HepG2 (cell line): ENCODE results near the gene EMP2. TPM values are rescaled to one million over a fixed set of nuclear protein-coding genes. Genes with fewer than 3 reads are reported as not detected.

Source experiments
- DBP ChIP-seq: sonication (generic); formaldehyde crosslinking; IDR thresholded peaks from 2 replicates; pipeline ENCODE4 v1.4.0; 2020; ENCODE audit warnings: missing genetic modification reagents; ENCODE audit errors: not compliant biosample characterization
- MXI1 ChIP-seq: IDR thresholded peaks from 3 replicates; pipeline ENCODE4 v1.6.1; 2012; ENCODE audit warnings: low read depth, low read length, inconsistent platforms, borderline replicate concordance
- PHB2 ChIP-seq: fragments of 450-650 bp; IDR thresholded peaks from 2 replicates; pipeline ENCODE4 v1.6.1; 2018; ENCODE audit not compliant: partially characterized antibody
- PITX1 ChIP-seq: sonication (generic); formaldehyde crosslinking; IDR thresholded peaks from 2 replicates; pipeline ENCODE4 v1.5.1; 2020; ENCODE audit warnings: mild to moderate bottlenecking, missing genetic modification reagents
- SP1 ChIP-seq, 2 experiments: fragments of 450-650 bp in 1 of 2; sonication (generic) in 1 of 2; formaldehyde crosslinking in 1 of 2; IDR thresholded peaks; 2 replicates each; pipeline versions ENCODE4 v1.4.0 to v1.6.1; 2016 to 2020; ENCODE audit warnings: missing genetic modification reagents in 1 of 2
- TAF15 ChIP-seq: fragments of 200-400 bp; formaldehyde crosslinking; IDR thresholded peaks from one replicate; pipeline ENCODE4 v1.6.1; 2018; ENCODE audit warnings: mild to moderate bottlenecking, low read depth, low read length; ENCODE audit not compliant: poor library complexity, severe bottlenecking
- TBL1XR1 ChIP-seq: fragments of 150-350 bp; IDR thresholded peaks from 2 replicates; pipeline ENCODE4 v1.6.1; 2014; ENCODE audit warnings: borderline replicate concordance, low read length; ENCODE audit not compliant: partially characterized antibody
- TOE1 ChIP-seq: sonication (generic); formaldehyde crosslinking; IDR thresholded peaks from 2 replicates; pipeline ENCODE4 v1.4.0; 2020; ENCODE audit warnings: mild to moderate bottlenecking, missing genetic modification reagents
- ZBTB21 ChIP-seq: sonication (generic); formaldehyde crosslinking; IDR thresholded peaks from 2 replicates; pipeline ENCODE4 v1.4.0; 2020; ENCODE audit warnings: missing genetic modification reagents
- ZFX ChIP-seq: sonication (generic); formaldehyde crosslinking; IDR thresholded peaks from 2 replicates; pipeline ENCODE4 v1.4.0; 2020; ENCODE audit warnings: mild to moderate bottlenecking, low read depth, missing genetic modification reagents, moderate library complexity
- ZMYM2 ChIP-seq: sonication (generic); formaldehyde crosslinking; IDR thresholded peaks from 2 replicates; pipeline ENCODE4 v1.8.0; 2022; ENCODE audit warnings: mild to moderate bottlenecking, missing genetic modification reagents
- ZNF432 ChIP-seq: sonication (generic); formaldehyde crosslinking; IDR thresholded peaks from 2 replicates; pipeline ENCODE4 v1.5.0; 2020; ENCODE audit warnings: missing genetic modification reagents, mild to moderate bottlenecking, borderline replicate concordance
- ZNF512B ChIP-seq: sonication (generic); formaldehyde crosslinking; IDR thresholded peaks from 2 replicates; pipeline ENCODE4 v1.5.1; 2020; ENCODE audit warnings: missing genetic modification reagents, mild to moderate bottlenecking, borderline replicate concordance
- ZNF776 ChIP-seq: sonication (generic); formaldehyde crosslinking; IDR thresholded peaks from 2 replicates; pipeline ENCODE4 v1.4.0; 2020; ENCODE audit warnings: mild to moderate bottlenecking, missing genetic modification reagents
- ZNF878 ChIP-seq: sonication (generic); formaldehyde crosslinking; IDR thresholded peaks from 2 replicates; pipeline ENCODE4 v1.8.1; 2023; ENCODE audit warnings: mild to moderate bottlenecking, missing genetic modification reagents, moderate library complexity
- polyA plus RNA-seq, 8 experiments: library from polyadenylated mRNA; depleted of rRNA in 3 of 8; stranded (reverse) in 7 of 8; unstranded in 1 of 8; fragments of >200 nt; fragmentation: Illumina TruSeq in 4 of 8; extraction: Trizol in 4 of 8; gene quantifications; 2 replicates each; pipeline versions ENCODE4 v1.2.1 to v1.2.3, GENCODE V29; 2011 to 2016; ENCODE audit warnings: low read depth in 4 of 8, missing spikeins in 1 of 8, mixed read lengths in 1 of 8; ENCODE audit not compliant: insufficient read depth in 1 of 8
- total RNA-seq, 5 experiments: library from RNA; depleted of rRNA; stranded (reverse); fragments of >200 nt; fragmentation: Illumina TruSeq; extraction: Trizol; gene quantifications; 2 replicates each; pipeline ENCODE4 v1.2.3, GENCODE V29; 2016; ENCODE audit warnings: low read depth in 1 of 5
- TF ChIP-seq, protein P1 (sequence below), 2 experiments: sonication (generic) in 1 of 2; formaldehyde crosslinking in 1 of 2; IDR thresholded peaks; 2 replicates each; pipeline versions ENCODE4 v1.4.0 to v1.6.1; 2018 to 2020; ENCODE audit warnings: missing genetic modification reagents in 2 of 2, borderline replicate concordance in 1 of 2, low read depth in 1 of 2, mild to moderate bottlenecking in 1 of 2, missing biosample characterization in 1 of 2

EMP2 gene
- total and polyA plus RNA-seq, 2 of the 13 experiments (the other 11 are each of a cell fraction or from before 2014, with no cell fraction given) = 24.6 to 91.2 TPM

DNA sequence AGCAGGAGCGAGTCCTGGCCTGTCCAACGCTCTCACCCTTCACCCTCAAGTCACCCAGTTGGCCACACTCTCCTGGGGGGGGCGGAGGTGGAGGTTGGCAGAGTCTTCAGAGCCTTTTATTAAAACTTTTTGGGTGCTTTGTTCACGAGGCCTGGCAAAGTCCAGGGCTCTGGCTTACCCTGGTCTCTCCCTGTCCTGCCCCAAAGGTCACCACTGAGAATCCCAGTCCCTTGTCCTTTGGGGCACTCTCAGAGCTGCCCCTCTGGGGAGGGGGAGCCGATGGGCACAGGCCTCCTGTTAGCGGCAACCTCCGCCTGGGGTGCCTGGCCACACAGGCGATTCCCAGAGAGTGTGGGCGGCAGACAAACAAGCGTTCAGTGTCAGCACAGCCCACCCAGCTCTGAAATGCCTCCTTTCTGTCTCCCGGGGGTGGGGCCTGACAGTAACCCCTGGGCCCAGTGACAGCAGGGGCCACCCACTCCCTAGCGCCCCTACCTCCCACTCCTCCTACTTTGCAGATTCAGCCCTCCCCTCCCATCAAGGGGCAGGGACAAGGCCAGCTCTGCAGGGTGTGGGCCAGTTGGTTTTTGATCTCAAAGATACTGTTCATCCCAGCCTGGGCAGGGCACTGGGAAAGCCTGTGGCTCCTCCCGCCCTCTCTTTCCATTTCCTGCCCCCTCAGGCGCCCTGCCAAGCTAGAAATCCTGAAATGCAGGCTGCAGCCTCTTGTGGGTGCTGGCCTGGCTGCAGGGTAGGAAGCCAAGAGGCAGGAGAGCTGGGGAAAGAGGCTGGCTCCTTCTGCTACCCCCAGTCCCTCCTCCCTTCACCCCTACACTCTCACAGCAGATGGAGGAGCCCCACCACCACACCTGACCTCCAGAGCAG is 36.6 kb upstream of the EMP2 start (continued):
- TF ChIP-seq TBL1XR1 = peak; percentile 39
- peak; percentile 45; the same call in 1 of the 2 replicates for TF ChIP-seq ZNF512B
- no peak; the same call in 1 of the 2 replicates for TF ChIP-seq ZNF878
- TF ChIP-seq, protein P1, sequence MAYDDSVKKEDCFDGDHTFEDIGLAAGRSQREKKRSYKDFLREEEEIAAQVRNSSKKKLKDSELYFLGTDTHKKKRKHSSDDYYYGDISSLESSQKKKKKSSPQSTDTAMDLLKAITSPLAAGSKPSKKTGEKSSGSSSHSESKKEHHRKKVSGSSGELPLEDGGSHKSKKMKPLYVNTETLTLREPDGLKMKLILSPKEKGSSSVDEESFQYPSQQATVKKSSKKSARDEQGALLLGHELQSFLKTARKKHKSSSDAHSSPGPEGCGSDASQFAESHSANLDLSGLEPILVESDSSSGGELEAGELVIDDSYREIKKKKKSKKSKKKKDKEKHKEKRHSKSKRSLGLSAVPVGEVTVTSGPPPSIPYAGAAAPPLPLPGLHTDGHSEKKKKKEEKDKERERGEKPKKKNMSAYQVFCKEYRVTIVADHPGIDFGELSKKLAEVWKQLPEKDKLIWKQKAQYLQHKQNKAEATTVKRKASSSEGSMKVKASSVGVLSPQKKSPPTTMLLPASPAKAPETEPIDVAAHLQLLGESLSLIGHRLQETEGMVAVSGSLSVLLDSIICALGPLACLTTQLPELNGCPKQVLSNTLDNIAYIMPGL (CRISPR knock-in tag; IDR thresholded peaks at IDR 0.05; ENCODE audit: borderline replicate concordance in 1 of 2, low read depth in 1 of 2) = peak; percentile 76 to 86; a peak in 3 of 4 replicates
- peak; percentile 58; the same call in 1 of the 2 replicates for TF ChIP-seq PITX1 (CRISPR knock-in tag)
- no peak for TF ChIP-seq PHB2
- TF ChIP-seq ZNF776 (CRISPR knock-in tag) = peak; percentile 52
- no peak for TF ChIP-seq TOE1
- no peak for TF ChIP-seq DBP (CRISPR knock-in tag)
- TF ChIP-seq ZFX (CRISPR knock-in tag) = peak; percentile 90
- TF ChIP-seq ZMYM2 (CRISPR knock-in tag) = peak; percentile 28; the same call in 1 of the 2 replicates
- TF ChIP-seq ZNF432 = no peak
- no peak for TF ChIP-seq ZBTB21 (CRISPR knock-in tag)
- TF ChIP-seq TAF15 = peak; percentile 88
- TF ChIP-seq MXI1 = peak; percentile 28; the same call in 1 of the 3 replicates
- no peak for TF ChIP-seq SP1 (IDR thresholded peaks at IDR 0.05)
- TF ChIP-seq SP1 (CRISPR knock-in tag; IDR thresholded peaks at IDR 0.05) = peak; percentile 72
